Right renal cortex interstitium (tissue), 3 donors: ENCODE data around the gene CIT. TPM values are rescaled to one million over a fixed set of nuclear protein-coding genes. Genes with fewer than 3 reads are reported as not detected.
"Not testable (repeated sequence)": the region's sequence is repeated elsewhere in the genome, so short reads cannot be mapped to it uniquely, and the experiment has no call there.

Experiments used
- DNase-seq, 3 donors: peaks; one replicate each; pipeline ENCODE4 v3.0.0-alpha.2; 2013; ENCODE audit warnings: low read depth in 3 of 3, low spot score in 2 of 3
- polyA plus RNA-seq, 3 donors: library from polyadenylated mRNA; unstranded; fragments of 120-200 nt; gene quantifications; one replicate each; pipeline ENCODE4 v1.2.1, GENCODE V29; 2013; ENCODE audit not compliant: insufficient read length in 3 of 3

CIT gene
- polyA plus RNA-seq, 3 donors: 15.0 to 17.5 (median 15.1) TPM

- no peak for DNase-seq
Observed at GRCh38 chr12:119664642-119665041, 212.5 kb downstream of the CIT start.

- DNase-seq: no peak
Observed at GRCh38 chr12:119661882-119662281, 215.2 kb downstream of the CIT start.

GRCh38 chr12:119660076-119660475, 217.0 kb downstream of the CIT start:
- no peak for DNase-seq

- DNase-seq: no peak
Observed at GRCh38 chr12:119659289-119659897, 217.7 kb downstream of the CIT start.

- not testable (repeated sequence) for DNase-seq
Observed at GRCh38 chr12:119658166-119658565, 219.0 kb downstream of the CIT start.

GRCh38 chr12:119657001-119657400, 220.1 kb downstream of the CIT start:
- not testable (repeated sequence) for DNase-seq

- no peak for DNase-seq
Observed at GRCh38 chr12:119652665-119653064, 224.5 kb downstream of the CIT start.

GRCh38 chr12:119649202-119649808, 227.8 kb downstream of the CIT start:
- DNase-seq: no peak

- no peak for DNase-seq
Observed at GRCh38 chr12:119645535-119646059, 231.5 kb downstream of the CIT start.

GRCh38 chr12:119644930-119645329, 232.2 kb downstream of the CIT start:
- no peak for DNase-seq

- DNase-seq: no peak
Observed at GRCh38 chr12:119642986-119643385, 234.1 kb downstream of the CIT start.

Other genes with a start within 250 kb of the CIT start
- gene PRKAB1, start 209.2 kb downstream of the CIT start, polyA plus RNA-seq: 10 to 100 TPM; 67.7 to 72.2 (median 68.6) TPM
- 10 to 100 TPM; 34.3 to 39.1 (median 36.2) TPM for gene BICDL1, start 111.9 kb upstream of the CIT start, polyA plus RNA-seq
- 10 to 100 TPM; 34.4 to 39.8 (median 39.3) TPM for gene RAB35, start 239.4 kb upstream of the CIT start, polyA plus RNA-seq